ENCODE data around the gene ZNF319. TPM values are rescaled to one million over a fixed set of nuclear protein-coding genes. Genes with fewer than 3 reads are reported as not detected.

The ZNF319 gene
- polyA plus RNA-seq, 1 donor from 2014 or later, result 7.0 TPM

DNA sequence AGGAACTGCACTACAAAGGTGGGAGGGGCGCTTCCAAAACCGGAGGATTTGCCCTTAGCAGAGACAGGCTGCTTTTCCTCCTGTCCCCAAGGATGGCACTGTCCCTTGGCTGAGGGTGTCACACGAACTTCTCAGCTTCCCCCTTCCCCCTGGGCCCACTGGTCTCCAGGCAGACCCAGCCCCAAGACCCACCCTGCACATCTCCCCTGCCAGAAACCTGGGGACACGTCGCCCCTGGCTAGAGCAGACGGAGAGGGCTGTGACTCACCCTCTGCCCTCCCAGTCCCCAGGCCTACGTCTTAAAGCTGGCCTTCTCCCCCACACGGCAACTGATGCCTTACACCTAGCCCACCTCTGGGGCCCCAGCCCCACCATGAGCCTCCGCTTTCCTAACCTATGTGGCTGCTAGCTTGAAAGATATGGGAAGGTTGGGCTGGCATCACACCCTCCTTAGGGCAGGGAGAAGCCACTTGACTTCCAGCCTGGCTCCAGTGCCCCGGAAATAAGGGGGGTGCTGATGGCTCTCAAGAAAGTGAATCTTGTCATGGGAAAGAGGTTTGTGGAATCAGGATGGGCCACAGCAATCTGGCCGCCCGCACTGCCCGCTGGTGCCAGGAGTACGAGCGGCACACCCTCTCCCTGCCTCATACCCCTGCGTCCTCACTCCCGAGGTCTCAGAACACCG is 4.6 kb downstream of the ZNF319 start:
- Histone ChIP-seq H3K4me2 (ENCODE audit: low read length) (no peak overlapping the region), H3K4me3 (ENCODE audit: low read length) (no peak overlapping the region), H3K27me3 (ENCODE audit: insufficient read depth, low read depth, low read length) (no peaks in the 10 kb centered on the region)

DNA sequence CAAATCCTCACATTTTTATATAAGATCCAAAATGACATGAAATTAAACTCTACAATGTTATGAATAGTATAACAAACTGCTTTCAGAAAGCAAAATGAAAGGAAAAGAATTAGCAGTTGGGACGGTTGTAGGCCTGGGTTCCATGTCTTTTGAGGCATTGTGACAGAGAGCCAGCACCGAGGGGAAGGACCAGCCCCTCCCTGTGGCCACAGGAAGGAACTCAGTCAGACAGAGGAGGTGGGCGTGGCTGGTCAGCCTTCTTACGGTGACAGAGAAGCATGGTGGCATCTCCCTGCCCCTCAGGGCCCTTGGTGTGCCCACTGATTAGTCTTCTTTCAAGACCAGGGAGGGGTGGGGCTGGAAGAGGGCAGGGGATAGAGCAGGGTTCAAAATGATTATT is 5.7 kb downstream of the ZNF319 start:
- Histone ChIP-seq H3K4me2 (ENCODE audit: low read length) (no peak overlapping the region), H3K27me3 (ENCODE audit: insufficient read depth, low read depth, low read length) (no peaks in the 10 kb centered on the region), H3F3A (ENCODE audit: insufficient read depth, low read length, poor library complexity, severe bottlenecking) (no peaks in the 10 kb centered on the region), H3K9ac (ENCODE audit: low read length) (no peak overlapping the region), H2AFZ (ENCODE audit: low read depth, low read length) (no peak overlapping the region), H3K4me3 (ENCODE audit: low read length) (no peak overlapping the region), H4K20me1 (ENCODE audit: insufficient read depth) (no peaks in the 10 kb centered on the region), H3K27ac (ENCODE audit: low read length) (no peak overlapping the region), H3K9me3 (ENCODE audit: low read length) (no peaks in the 10 kb centered on the region), H3K79me2 (replicated peaks; ENCODE audit: insufficient read depth, low read length) (peaks cover 10% of the 10 kb centered on the region), H3K36me3 (ENCODE audit: insufficient read depth, low read length) (no peaks in the 10 kb centered on the region), H3K9me2 (ENCODE audit: insufficient read depth, low read length) (no peaks in the 10 kb centered on the region)
- TF ChIP-seq MXI1 (conservative IDR thresholded peaks at IDR 0.05; ENCODE audit: poor library complexity, severe bottlenecking), result no peak
- no peak for TF ChIP-seq RAD21 (conservative IDR thresholded peaks at IDR 0.05)
- TF ChIP-seq, protein P1, sequence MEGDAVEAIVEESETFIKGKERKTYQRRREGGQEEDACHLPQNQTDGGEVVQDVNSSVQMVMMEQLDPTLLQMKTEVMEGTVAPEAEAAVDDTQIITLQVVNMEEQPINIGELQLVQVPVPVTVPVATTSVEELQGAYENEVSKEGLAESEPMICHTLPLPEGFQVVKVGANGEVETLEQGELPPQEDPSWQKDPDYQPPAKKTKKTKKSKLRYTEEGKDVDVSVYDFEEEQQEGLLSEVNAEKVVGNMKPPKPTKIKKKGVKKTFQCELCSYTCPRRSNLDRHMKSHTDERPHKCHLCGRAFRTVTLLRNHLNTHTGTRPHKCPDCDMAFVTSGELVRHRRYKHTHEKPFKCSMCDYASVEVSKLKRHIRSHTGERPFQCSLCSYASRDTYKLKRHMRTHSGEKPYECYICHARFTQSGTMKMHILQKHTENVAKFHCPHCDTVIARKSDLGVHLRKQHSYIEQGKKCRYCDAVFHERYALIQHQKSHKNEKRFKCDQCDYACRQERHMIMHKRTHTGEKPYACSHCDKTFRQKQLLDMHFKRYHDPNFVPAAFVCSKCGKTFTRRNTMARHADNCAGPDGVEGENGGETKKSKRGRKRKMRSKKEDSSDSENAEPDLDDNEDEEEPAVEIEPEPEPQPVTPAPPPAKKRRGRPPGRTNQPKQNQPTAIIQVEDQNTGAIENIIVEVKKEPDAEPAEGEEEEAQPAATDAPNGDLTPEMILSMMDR (IDR thresholded peaks at IDR 0.05; ENCODE audit: poor library complexity, severe bottlenecking), result no peak
- no peak for TF ChIP-seq EZH2 (IDR thresholded peaks at IDR 0.05; ENCODE audit: borderline replicate concordance, insufficient read depth, low read length, poor library complexity, severe bottlenecking)
- no peak for TF ChIP-seq TAF1 (IDR thresholded peaks at IDR 0.05; ENCODE audit: low read depth)
- no peak for TF ChIP-seq SMC3 (conservative IDR thresholded peaks at IDR 0.05; ENCODE audit: poor library complexity)
- no peak for TF ChIP-seq EP300 (conservative IDR thresholded peaks at IDR 0.05; ENCODE audit: poor library complexity, severe bottlenecking)
- TF ChIP-seq POLR2AphosphoS5 (IDR thresholded peaks at IDR 0.05), result no peak
- TF ChIP-seq, protein P2, sequence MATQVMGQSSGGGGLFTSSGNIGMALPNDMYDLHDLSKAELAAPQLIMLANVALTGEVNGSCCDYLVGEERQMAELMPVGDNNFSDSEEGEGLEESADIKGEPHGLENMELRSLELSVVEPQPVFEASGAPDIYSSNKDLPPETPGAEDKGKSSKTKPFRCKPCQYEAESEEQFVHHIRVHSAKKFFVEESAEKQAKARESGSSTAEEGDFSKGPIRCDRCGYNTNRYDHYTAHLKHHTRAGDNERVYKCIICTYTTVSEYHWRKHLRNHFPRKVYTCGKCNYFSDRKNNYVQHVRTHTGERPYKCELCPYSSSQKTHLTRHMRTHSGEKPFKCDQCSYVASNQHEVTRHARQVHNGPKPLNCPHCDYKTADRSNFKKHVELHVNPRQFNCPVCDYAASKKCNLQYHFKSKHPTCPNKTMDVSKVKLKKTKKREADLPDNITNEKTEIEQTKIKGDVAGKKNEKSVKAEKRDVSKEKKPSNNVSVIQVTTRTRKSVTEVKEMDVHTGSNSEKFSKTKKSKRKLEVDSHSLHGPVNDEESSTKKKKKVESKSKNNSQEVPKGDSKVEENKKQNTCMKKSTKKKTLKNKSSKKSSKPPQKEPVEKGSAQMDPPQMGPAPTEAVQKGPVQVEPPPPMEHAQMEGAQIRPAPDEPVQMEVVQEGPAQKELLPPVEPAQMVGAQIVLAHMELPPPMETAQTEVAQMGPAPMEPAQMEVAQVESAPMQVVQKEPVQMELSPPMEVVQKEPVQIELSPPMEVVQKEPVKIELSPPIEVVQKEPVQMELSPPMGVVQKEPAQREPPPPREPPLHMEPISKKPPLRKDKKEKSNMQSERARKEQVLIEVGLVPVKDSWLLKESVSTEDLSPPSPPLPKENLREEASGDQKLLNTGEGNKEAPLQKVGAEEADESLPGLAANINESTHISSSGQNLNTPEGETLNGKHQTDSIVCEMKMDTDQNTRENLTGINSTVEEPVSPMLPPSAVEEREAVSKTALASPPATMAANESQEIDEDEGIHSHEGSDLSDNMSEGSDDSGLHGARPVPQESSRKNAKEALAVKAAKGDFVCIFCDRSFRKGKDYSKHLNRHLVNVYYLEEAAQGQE (IDR thresholded peaks at IDR 0.05; ENCODE audit: borderline replicate concordance), result no peak

More for the DNA sequence above, 4.6 kb downstream of the ZNF319 start:
- H3K9ac ChIP-seq (ENCODE audit: low read length), result no peak overlapping the region
- H2AFZ ChIP-seq (ENCODE audit: low read depth, low read length), result no peak overlapping the region
- no peaks in the 10 kb centered on the region for H4K20me1 ChIP-seq (ENCODE audit: insufficient read depth)
- no peak overlapping the region for H3K27ac ChIP-seq (ENCODE audit: low read length)
- no peaks in the 10 kb centered on the region for H3K36me3 ChIP-seq (ENCODE audit: insufficient read depth, low read length)
- no peaks in the 10 kb centered on the region for H3F3A ChIP-seq (ENCODE audit: insufficient read depth, low read length, poor library complexity, severe bottlenecking)
- peaks cover 10% of the 10 kb centered on the region for H3K79me2 ChIP-seq (replicated peaks; ENCODE audit: insufficient read depth, low read length)
- TF ChIP-seq, protein P2 (IDR thresholded peaks at IDR 0.05; ENCODE audit: borderline replicate concordance), result no peak
- TF ChIP-seq, protein P1 (IDR thresholded peaks at IDR 0.05; ENCODE audit: poor library complexity, severe bottlenecking), result no peak
- TF ChIP-seq RAD21 (conservative IDR thresholded peaks at IDR 0.05), result no peak
- TF ChIP-seq TAF1 (IDR thresholded peaks at IDR 0.05; ENCODE audit: low read depth), result no peak
- no peak for TF ChIP-seq POLR2AphosphoS5 (IDR thresholded peaks at IDR 0.05)
- no peak for TF ChIP-seq SMC3 (conservative IDR thresholded peaks at IDR 0.05; ENCODE audit: poor library complexity)
- H3K9me3 ChIP-seq (ENCODE audit: low read length), result no peaks in the 10 kb centered on the region
- H3K9me2 ChIP-seq (ENCODE audit: insufficient read depth, low read length), result no peaks in the 10 kb centered on the region

Data from neural cell (in vitro differentiated cells).